Adrenal gland (tissue), 5 donors: ENCODE measurements around the gene GALNT18.

Experiments
- CTCF ChIP-seq, 6 experiments: fragments of 450-650 bp in 4 of 6; fragments of 200-600 bp in 2 of 6; sonication (generic) in 1 of 6; IDR thresholded peaks; 1 replicate in 5 of 6; 2 replicates in 1 of 6; pipeline versions ENCODE4 v1.5.1 to v1.8.0; 2016 to 2021; ENCODE audit warnings: antibody characterized with exemption in 6 of 6, mild to moderate bottlenecking in 2 of 6, moderate library complexity in 1 of 6
- POLR2A ChIP-seq, 2 donors: fragments of 450-650 bp; IDR thresholded peaks; one replicate each; pipeline ENCODE4 v1.6.1; 2017; ENCODE audit warnings: antibody characterized with exemption in 2 of 2, mild to moderate bottlenecking in 2 of 2, moderate library complexity in 1 of 2
- donor health status: DM: no; HTN: no; CAD: no.

DNA sequence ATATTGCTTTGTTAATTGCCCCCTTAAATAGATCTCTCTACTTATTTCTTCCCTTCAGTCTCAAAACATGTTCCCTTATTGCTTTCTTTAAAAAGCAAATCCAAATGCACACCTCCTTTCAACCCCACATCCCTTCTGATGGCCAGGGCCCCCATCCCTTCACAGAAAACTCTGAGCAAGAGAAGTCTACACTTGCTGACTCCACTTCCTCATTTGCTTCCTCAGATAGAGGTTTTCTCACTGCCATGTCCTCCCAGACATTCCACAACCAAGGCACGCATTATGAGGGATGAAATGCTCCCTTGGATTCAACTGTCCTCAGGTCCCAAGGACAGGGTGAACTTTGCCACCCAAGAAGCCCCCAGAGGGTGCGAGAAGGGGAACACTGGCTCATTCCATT is 311.9 kb downstream of the GALNT18 start:
- TF ChIP-seq POLR2A (IDR thresholded peaks at IDR 0.05): no peak
- TF ChIP-seq CTCF (IDR thresholded peaks at IDR 0.05): no peak
